Neural cell (in vitro differentiated cells): ENCODE measurements around the gene ZNF644. TPM values are rescaled to one million over a fixed set of nuclear protein-coding genes. Genes with fewer than 3 reads are reported as not detected.

ENCODE experiments used
- H2AFZ ChIP-seq: fragments of 200-600, 300-800 bp; sonication (generic), shearing (Covaris generic); 2 replicates; pipeline ENCODE4 v1.6.0; 2014; ENCODE audit warnings: low read depth, mild to moderate bottlenecking, antibody characterized with exemption, low read length, moderate library complexity
- H3F3A ChIP-seq: fragments of 200-600 bp; shearing (Covaris generic); 2 replicates; pipeline ENCODE4 v1.6.1; 2016; ENCODE audit warnings: mild to moderate bottlenecking, moderate library complexity, mixed read lengths, antibody characterized with exemption, low read length; ENCODE audit not compliant: insufficient read depth, poor library complexity, severe bottlenecking
- H3K27ac ChIP-seq: fragments of 200-600, 300-800 bp; sonication (generic), shearing (Covaris generic); 2 replicates; pipeline ENCODE4 v1.5.1; 2014; ENCODE audit warnings: mild to moderate bottlenecking, low read length, moderate library complexity
- H3K27me3 ChIP-seq: fragments of 300-800, 200-600 bp; sonication (generic), shearing (Covaris generic); 2 replicates; pipeline ENCODE4 v1.6.0; 2014; ENCODE audit warnings: mild to moderate bottlenecking, low read depth, low read length, moderate library complexity; ENCODE audit not compliant: insufficient read depth
- H3K36me3 ChIP-seq: fragments of 300-800, 200-600 bp; sonication (generic), shearing (Covaris generic); 2 replicates; pipeline ENCODE4 v1.5.1; 2014; ENCODE audit warnings: mild to moderate bottlenecking, antibody characterized with exemption, low read length, moderate library complexity; ENCODE audit not compliant: insufficient read depth
- H3K4me2 ChIP-seq: fragments of 300-800, 200-600 bp; sonication (generic), shearing (Covaris generic); 2 replicates; pipeline ENCODE4 v1.6.0; 2014; ENCODE audit warnings: mild to moderate bottlenecking, low read length
- H3K4me3 ChIP-seq: fragments of 300-800, 200-600 bp; sonication (generic), shearing (Covaris generic); 2 replicates; pipeline ENCODE4 v1.5.1; 2014; ENCODE audit warnings: mild to moderate bottlenecking, low read length, moderate library complexity
- H3K79me2 ChIP-seq: fragments of 200-600 bp; shearing (Covaris generic); replicated peaks from 2 replicates; pipeline ENCODE4 v1.6.0; 2014; ENCODE audit warnings: mild to moderate bottlenecking, low read length, moderate library complexity; ENCODE audit not compliant: insufficient read depth
- H3K9ac ChIP-seq: fragments of 300-800, 200-600 bp; sonication (generic), shearing (Covaris generic); 2 replicates; pipeline ENCODE4 v1.6.1; 2016; ENCODE audit warnings: mild to moderate bottlenecking, low read length, mixed read lengths
- H3K9me2 ChIP-seq: fragments of 200-600 bp; shearing (Covaris generic); 2 replicates; pipeline ENCODE4 v1.6.1; 2016; ENCODE audit warnings: mild to moderate bottlenecking, low read length, mixed read lengths; ENCODE audit not compliant: insufficient read depth
- H3K9me3 ChIP-seq: fragments of 200-600, 300-800 bp; sonication (generic), shearing (Covaris generic); 2 replicates; pipeline ENCODE4 v1.6.1; 2016; ENCODE audit warnings: mild to moderate bottlenecking, mixed run types, low read length, moderate library complexity, mixed read lengths
- H4K20me1 ChIP-seq: fragments of 200-600 bp; shearing (Covaris generic); 2 replicates; pipeline ENCODE4 v1.6.1; 2016; ENCODE audit warnings: mild to moderate bottlenecking, mixed run types; ENCODE audit not compliant: insufficient read depth
- CTCF ChIP-seq: fragments of 450-650 bp; IDR thresholded peaks from 2 replicates; pipeline ENCODE4 v1.5.1; 2014; ENCODE audit warnings: antibody characterized with exemption, mild to moderate bottlenecking, moderate library complexity; ENCODE audit not compliant: poor library complexity, severe bottlenecking
- EP300 ChIP-seq: fragments of 450-650 bp; conservative IDR thresholded peaks from 2 replicates; pipeline ENCODE4 v1.6.1; 2014; ENCODE audit warnings: antibody characterized with exemption, mild to moderate bottlenecking, moderate library complexity; ENCODE audit not compliant: poor library complexity, severe bottlenecking
- EZH2 ChIP-seq: fragments of 200-600, 300-800 bp; shearing (Covaris generic), sonication (generic); IDR thresholded peaks from 2 replicates; pipeline ENCODE4 v1.6.1; 2014; ENCODE audit warnings: antibody characterized with exemption, low read length, borderline replicate concordance, mild to moderate bottlenecking; ENCODE audit not compliant: insufficient read depth, poor library complexity, severe bottlenecking
- MXI1 ChIP-seq: fragments of 450-650 bp; conservative IDR thresholded peaks from 2 replicates; pipeline ENCODE4 v1.6.1; 2014; ENCODE audit warnings: antibody characterized with exemption, mild to moderate bottlenecking; ENCODE audit not compliant: poor library complexity, severe bottlenecking
- POLR2AphosphoS5 ChIP-seq: IDR thresholded peaks from 2 replicates; pipeline ENCODE4 v1.6.1; 2012
- RAD21 ChIP-seq: fragments of 450-650 bp; conservative IDR thresholded peaks from 2 replicates; pipeline ENCODE4 v1.6.1; 2014; ENCODE audit warnings: antibody characterized with exemption, mild to moderate bottlenecking, moderate library complexity
- REST ChIP-seq: IDR thresholded peaks from 2 replicates; pipeline ENCODE4 v1.6.1; 2012; ENCODE audit warnings: borderline replicate concordance
- SMC3 ChIP-seq: fragments of 450-650 bp; conservative IDR thresholded peaks from 2 replicates; pipeline ENCODE4 v1.6.1; 2014; ENCODE audit warnings: antibody characterized with exemption, mild to moderate bottlenecking, moderate library complexity; ENCODE audit not compliant: poor library complexity
- TAF1 ChIP-seq: IDR thresholded peaks from 2 replicates; pipeline ENCODE4 v1.6.1; 2012; ENCODE audit warnings: low read depth
- polyA plus RNA-seq: library from polyadenylated mRNA; depleted of rRNA; stranded (reverse); fragments of >200 nt; gene quantifications from 2 replicates; pipeline ENCODE4 v1.2.3, GENCODE V29; 2014

ZNF644 gene
- polyA plus RNA-seq, 1 donor from 2014 or later = 71.7 TPM

- H3K27me3 ChIP-seq = no peaks in the 10 kb centered on the region
- no peaks in the 10 kb centered on the region for H3F3A ChIP-seq
- no peak overlapping the region for H3K4me2 ChIP-seq
- no peaks in the 10 kb centered on the region for H3K9me2 ChIP-seq
- TF ChIP-seq RAD21 (no peak), TAF1 (no peak), EZH2 (no peak), EP300 (no peak), SMC3 (no peak), POLR2AphosphoS5 (no peak), REST (no peak), CTCF (no peak), MXI1 (no peak)
- H2AFZ ChIP-seq = no peak overlapping the region
- no peaks in the 10 kb centered on the region for H3K36me3 ChIP-seq
- no peak overlapping the region for H3K27ac ChIP-seq
- no peak overlapping the region for H3K4me3 ChIP-seq
- no peaks in the 10 kb centered on the region for H3K79me2 ChIP-seq
- H3K9ac ChIP-seq = no peak overlapping the region
- H3K9me3 ChIP-seq = no peaks in the 10 kb centered on the region
- H4K20me1 ChIP-seq = no peaks in the 10 kb centered on the region
These were observed 24.9 kb upstream of the ZNF644 start for GRCh38 chr1:91046766-91047165.

GRCh38 chr1:91045284-91045683 lies 23.4 kb upstream of the ZNF644 start:
- no peaks in the 10 kb centered on the region for H3K9me3 ChIP-seq

More at GRCh38 chr1:91045284-91045683, 23.4 kb upstream of the ZNF644 start:
- Histone ChIP-seq H3F3A (no peaks in the 10 kb centered on the region), H3K4me2 (no peak overlapping the region), H3K9me2 (no peaks in the 10 kb centered on the region), H3K9ac (no peak overlapping the region), H2AFZ (no peak overlapping the region), H3K79me2 (no peaks in the 10 kb centered on the region), H3K36me3 (no peaks in the 10 kb centered on the region), H4K20me1 (no peaks in the 10 kb centered on the region), H3K27me3 (no peaks in the 10 kb centered on the region), H3K27ac (no peak overlapping the region), H3K4me3 (no peak overlapping the region)
- TF ChIP-seq MXI1 (no peak), TAF1 (no peak), SMC3 (no peak), EZH2 (no peak), POLR2AphosphoS5 (no peak), EP300 (no peak), REST (no peak), CTCF (no peak), RAD21 (no peak)
